ENCODE results near the gene KIF21B.

KIF21B gene

DNA sequence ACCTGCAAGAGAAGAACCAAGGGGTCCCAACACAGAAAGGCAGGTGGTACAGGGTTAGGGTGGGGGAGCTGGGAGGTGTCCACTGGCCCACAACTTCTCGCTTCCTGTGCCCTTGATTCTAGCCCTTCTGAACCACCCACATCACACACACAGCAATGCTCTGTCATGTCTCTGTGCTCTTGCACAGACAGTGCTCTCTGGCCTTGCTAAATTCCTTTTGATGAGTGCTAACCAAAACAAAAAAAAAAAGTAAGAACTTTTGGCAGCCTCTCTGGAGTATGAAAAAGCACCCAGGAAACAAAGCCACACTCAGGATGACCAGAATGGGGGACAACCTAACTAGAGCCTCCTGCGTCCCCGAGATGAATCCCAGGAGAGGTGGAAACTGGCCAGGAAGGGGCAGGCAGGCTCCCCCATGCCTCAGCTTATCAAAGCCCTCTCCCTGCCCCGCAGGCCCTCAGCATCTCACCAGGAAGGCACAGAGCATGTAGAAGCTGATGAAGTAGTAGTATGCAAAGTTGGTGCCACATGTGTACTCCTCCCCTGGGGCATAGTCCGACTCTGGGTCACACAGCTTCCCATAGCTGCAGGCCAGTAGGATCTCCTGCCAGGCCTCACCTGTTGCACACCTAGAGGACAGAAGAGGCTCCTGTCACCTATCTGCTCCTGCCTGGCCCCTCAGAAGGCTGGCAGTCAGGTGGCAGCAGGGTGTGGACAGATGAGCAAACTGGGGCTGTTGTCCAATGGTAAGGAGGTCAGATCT is 27.2 kb upstream of the KIF21B start:
- no peak overlapping the region for H3K4me3 ChIP-seq (ENCODE audit: low read length)
- DNase-seq (ENCODE audit: low read depth, low spot score) = no peak

DNA sequence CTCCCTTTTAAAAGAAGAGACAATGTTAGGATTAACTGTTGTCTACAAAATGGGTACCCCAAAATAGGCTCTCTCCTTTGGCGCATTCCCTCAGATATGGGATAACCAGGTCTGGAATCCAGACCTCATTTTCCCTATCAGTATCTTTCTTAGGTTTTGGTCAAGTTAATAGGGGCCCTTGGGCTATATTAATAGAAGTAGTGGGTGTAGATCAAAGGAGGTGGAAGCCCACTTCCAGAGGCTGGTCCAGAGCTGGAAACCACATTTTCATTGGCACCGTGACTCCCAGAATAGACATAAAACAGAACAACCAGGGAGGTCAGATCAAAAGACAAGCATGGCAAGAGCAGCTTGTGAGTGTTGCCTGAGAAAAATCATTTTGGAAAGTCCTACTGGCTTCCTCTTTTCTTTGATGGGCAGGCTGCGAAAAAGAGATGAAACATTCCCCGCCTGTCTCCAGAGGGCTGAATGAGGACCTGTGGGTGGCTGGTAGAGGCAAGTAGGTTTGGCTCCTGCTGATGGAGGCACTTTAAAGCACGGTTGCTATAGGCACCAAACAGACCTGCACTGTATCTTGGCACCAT is 25.8 kb upstream of the KIF21B start:
- DNase-seq (ENCODE audit: low read depth, low spot score) = no peak
- H3K4me3 ChIP-seq (ENCODE audit: low read length) = no peak overlapping the region

- no peak for DNase-seq (ENCODE audit: low read depth, low spot score)
- no peak overlapping the region for H3K4me3 ChIP-seq (ENCODE audit: low read length)
These were observed 25.0 kb upstream of the KIF21B start for GRCh38 chr1:201048521-201048920.

DNA sequence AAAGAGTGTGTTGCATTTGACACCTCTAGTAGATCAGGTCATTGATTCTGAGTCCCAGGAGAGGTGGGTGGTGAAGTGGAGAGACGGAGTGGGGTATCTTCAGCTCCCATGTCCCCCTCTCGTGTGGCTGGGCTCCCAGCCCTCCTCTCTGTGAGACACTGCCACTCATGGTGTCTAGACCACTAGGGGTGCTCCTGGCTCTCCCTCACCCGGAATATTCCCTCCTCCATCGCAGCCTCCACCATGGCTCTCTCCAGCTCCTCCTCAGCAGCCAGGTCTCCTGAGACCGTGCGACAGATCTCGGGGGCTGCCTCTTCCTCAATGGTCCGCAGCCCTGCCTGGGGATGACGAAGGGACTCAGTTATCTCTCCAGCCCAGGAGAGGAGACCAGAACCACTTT is 20.6 kb upstream of the KIF21B start:
- H3K4me3 ChIP-seq (ENCODE audit: low read length) = no peak overlapping the region
- no peak for DNase-seq (ENCODE audit: low read depth, low spot score)

DNA sequence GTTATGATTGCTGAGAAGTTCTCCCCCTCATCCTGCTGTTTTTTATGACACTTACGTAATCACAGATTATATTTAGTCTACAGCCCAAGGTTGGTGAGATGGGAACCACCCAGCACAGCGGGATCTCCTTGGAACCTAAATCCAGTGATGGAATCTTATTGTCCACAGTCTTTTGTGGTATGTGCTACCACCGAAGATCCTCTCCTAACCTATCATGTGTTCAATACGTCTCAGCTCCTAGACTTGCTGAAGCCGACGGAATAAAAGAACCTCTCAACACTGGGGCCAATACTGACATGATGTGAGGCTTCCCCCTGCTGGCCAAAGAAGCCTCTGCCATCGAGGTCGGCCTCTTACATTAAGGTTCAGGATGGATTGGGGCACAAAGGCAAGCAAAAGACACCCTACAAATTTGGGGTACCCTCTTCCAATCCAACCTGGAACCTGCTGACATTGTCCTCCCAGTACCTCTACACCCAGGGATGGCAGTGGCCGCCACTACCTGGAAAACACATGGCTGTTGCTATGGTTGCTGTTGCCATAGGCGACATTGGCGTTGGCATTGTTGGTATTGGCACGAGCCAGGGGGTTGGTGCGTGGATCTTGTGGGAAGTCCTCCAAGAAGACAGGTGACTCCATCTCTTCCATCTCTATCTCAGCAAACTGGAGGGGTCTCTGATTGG is 19.4 kb upstream of the KIF21B start:
- peak; percentile 64 for DNase-seq (ENCODE audit: low read depth, low spot score)
- no peak overlapping the region for H3K4me3 ChIP-seq (ENCODE audit: low read length)

DNA sequence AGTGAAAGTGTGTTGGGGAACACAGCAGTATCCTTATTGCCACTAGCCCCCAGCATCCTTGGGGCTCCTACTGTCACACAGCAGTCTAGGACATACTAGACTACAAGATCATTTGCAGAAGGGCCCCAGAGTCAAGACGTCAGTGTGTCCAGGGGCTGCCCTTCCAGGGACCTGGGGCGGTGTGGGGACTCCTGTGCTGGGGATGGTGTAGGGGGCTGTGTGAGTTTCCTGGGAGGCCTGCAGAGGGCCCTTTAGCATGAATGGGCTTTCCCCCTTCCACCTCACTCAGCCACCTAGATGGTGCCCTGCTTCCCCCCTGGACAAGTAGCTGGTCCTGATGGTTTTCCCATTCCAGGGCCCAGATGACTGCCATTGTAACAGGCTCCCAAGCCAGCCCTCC is 17.5 kb upstream of the KIF21B start:
- DNase-seq (ENCODE audit: low read depth, low spot score) = no peak
- H3K4me3 ChIP-seq (ENCODE audit: low read length) = no peak overlapping the region

DNA sequence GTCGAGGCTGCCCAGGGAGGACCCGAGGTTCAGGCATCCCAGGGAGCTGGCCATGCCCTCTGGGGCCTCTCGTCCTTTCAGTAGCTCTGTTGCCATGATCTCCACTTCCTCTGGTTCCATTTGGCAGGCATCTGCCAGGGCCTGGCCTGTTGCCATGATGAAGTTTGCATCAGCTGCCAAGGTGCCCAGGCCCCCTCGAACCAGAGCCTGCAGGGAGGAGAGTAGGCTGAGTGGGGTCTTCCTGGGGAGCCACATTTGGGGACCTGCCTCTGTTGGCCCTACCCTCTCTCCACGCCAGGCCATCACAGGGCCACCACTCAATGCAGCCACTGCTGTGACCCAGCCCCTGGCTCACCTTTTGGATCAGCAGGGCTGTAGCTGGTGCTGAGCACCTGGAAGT is 16.4 kb upstream of the KIF21B start:
- no peak overlapping the region for H3K4me3 ChIP-seq (ENCODE audit: low read length)
- DNase-seq (ENCODE audit: low read depth, low spot score) = no peak

GRCh38 chr1:201039418-201039817 is 15.9 kb upstream of the KIF21B start:
- DNase-seq (ENCODE audit: low read depth, low spot score) = no peak
- H3K4me3 ChIP-seq (ENCODE audit: low read length) = no peak overlapping the region

DNA sequence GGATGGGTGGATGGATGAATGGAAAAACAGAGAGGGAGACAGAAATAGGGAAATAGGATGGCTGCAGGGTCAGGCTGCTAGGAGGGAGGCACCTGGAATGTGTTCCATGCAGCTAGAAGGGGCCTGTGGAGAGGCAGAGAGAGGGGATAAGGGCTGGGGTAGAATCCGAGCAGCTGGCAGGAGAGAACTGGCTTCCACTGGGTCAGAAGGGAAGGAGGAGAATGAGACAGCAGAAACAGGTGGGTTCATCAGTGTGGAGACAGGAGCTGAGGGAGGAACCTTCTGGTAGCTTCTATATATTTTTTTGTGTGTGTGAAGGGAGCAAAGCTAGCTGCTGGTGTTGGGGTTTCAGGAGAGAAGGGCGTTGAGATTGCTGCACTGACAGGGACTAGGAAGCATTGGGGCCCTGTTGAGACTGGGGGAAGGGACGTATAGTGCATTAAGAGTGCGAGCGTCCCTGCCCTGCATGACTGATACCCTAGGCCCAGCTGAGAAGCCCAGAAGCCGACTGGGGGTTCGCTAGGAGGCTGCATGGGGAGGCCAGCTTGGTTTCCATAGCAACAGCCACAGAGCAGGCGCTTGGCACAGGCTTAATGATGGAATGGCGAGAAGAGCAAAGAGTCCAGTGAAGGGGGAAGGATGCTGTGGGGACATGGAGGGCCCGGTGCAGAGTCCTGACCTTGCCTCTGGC is 14.8 kb upstream of the KIF21B start:
- DNase-seq (ENCODE audit: low read depth, low spot score) = no peak
- no peak overlapping the region for H3K4me3 ChIP-seq (ENCODE audit: low read length)

DNA sequence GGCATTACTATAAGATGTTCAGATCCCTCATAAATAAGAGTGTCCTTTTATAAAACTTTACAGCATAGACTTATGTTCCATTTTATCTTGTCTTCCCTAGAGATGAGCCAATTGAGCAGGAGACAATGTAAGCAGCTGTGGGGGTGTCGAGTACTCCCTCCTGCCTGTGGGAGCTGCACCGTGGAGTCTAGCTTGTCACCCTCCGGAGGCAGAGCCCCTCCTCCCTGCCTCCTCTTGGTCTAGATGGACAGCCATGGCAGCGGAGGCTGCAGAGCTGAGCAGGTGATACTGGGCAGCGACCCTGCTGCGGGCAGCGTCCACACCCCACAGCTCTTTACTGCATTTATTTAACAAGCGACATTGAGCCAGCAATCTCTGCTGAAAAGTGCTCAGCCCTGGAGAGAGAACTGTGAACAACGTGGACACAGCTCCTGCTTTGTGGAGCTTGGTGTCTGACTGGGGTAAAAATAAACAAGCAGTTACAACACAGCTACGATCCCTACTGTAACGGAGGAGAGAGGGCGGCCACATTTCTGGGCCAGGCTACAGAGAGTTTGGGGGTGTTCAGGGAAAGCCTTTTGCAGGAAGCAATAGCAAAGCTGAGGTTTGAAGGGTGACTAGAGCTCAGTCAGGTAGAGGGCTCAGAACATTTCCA is 12.8 kb upstream of the KIF21B start:
- no peak overlapping the region for H3K4me3 ChIP-seq (ENCODE audit: low read length)
- DNase-seq (ENCODE audit: low read depth, low spot score) = no peak

DNA sequence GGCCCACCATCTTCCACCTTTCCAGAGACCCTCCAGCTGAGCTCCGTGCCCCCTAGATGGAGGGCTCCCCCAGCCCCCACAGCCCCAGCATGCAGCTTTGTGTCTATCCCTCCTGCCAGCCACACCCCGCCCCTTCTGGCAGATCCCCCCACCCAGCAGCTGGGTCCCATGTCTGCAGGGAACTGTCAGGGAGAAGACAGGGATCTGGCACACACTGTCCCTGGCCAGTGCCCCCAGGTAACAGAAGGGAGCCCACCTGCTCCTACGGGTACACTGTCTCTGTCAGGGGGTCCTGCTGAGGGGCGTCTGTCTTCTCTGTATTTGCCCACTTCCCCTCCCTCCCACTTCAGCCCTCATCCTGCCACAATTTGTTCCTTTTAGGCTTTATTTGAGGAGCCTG is 11.2 kb upstream of the KIF21B start:
- DNase-seq (ENCODE audit: low read depth, low spot score) = no peak
- H3K4me3 ChIP-seq (ENCODE audit: low read length) = no peak overlapping the region

DNA sequence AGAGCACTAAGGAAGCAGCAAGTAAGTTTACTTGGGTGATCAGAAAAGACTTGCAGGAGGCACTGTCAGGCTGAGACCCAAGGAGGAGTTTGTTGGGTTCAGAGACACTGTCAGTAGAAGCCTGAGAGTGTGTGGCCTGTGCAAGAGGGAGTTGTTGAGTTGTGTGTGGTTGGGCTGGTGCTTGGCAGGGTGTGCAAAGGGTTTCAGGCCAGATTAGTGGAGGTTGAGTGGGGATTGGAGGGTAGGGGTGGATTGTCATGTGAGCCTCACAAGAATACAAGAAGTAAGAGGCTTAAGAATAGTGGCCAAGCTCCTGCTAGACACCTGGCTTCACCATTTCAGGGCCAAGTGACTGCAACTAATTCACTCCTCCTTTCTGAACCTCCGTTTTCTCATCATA is 8.9 kb upstream of the KIF21B start:
- H3K4me3 ChIP-seq (ENCODE audit: low read length) = no peak overlapping the region
- DNase-seq (ENCODE audit: low read depth, low spot score) = no peak

GRCh38 chr1:201028461-201028889 is 5.0 kb upstream of the KIF21B start:
- H3K4me3 ChIP-seq (ENCODE audit: low read length) = no peak overlapping the region
- DNase-seq (ENCODE audit: low read depth, low spot score) = no peak

GRCh38 chr1:201026836-201027235 is 3.3 kb upstream of the KIF21B start:
- H3K4me3 ChIP-seq (ENCODE audit: low read length) = no peak overlapping the region
- no peak for DNase-seq (ENCODE audit: low read depth, low spot score)

DNA sequence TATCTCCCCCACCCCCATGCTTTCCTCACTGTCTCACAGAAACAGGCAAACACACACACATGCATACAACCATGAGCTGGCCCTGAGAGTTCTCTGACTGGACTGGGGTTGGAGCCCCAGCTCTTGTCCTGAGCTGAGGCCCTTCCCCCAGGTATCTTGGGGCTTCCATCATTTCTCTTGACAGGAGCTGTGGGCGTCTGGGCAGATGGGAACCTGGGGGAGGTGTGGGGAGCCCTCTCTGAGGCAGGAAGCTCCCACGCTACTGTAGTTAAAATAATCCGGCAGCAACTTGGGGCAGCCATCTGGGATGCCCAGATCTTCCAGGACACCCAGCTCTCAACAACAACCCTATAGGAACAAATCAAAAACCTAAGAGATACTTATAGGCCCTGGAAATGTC is 2.7 kb upstream of the KIF21B start:
- no peak for DNase-seq (ENCODE audit: low read depth, low spot score)
- no peak overlapping the region for H3K4me3 ChIP-seq (ENCODE audit: low read length)

DNA sequence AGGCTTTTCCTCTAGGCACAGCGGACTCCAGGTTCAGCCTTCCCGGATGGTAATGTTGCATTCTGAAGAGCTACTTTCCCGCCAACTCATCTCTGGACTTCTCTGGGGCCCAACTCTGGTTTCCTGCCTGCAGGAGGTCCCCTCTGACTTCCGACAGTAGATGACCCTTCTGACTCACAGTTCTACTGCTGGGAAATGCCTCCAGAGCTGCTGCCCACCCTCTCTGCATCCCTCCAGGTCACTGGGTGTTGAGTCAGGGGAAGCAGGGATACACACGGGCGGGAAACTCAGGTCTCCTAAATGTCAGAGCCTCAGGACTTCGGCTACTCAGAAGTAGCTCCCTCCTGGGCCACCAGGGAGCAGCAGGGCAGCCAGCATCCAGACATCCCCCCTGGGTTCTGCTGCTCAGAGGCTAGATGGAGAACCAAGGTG is 2.1 kb upstream of the KIF21B start:
- no peak for DNase-seq (ENCODE audit: low read depth, low spot score)
- H3K4me3 ChIP-seq (ENCODE audit: low read length) = no peak overlapping the region

GRCh38 chr1:201024625-201024998 is 1.1 kb upstream of the KIF21B start:
- no peak for DNase-seq (ENCODE audit: low read depth, low spot score)
- H3K4me3 ChIP-seq (ENCODE audit: low read length) = no peak overlapping the region

DNA sequence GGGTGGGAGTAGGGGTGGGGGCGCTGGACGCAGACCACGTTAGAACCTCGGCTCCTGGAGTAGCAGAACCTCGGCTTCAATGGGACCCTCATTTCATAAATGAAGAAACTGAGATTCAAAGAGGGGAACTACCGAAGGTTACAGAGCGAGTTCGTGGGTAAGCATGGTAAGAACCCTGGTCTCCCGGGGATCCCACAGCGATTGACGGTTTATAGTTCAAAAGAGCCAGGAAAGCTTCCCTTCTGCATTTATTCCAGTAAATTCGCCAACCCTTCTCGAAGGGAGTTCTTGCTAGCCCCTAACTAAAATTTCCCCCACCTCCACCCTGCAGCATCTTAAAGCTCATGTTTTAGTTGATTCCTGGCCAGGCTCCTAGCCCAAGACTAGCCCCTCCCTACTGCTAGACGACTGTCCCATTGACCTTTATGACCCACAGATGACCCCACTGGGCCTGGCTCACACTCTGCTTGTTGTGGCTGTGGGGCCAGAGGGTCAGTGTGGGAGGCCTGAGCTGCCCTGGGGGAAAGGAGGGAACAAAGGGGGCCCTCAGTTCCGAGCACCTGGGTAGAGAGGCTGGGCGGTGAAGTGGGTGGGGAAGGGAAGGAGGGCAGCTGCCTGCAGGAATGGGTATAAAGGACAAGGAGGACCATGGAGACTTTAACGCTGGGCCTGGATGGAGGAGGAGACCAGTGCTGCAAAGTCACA is 558 bp upstream of the KIF21B start:
- peak overlapping the region; percentile 4 for H3K4me3 ChIP-seq (ENCODE audit: low read length)
- DNase-seq (ENCODE audit: low read depth, low spot score) = no peak
